Right ventricle myocardium superior (tissue), 1 donor: ENCODE results near the gene TAB2. TPM values are rescaled to one million over a fixed set of nuclear protein-coding genes. Genes with fewer than 3 reads are reported as not detected.
"Not testable (repeated sequence)": the region's sequence is repeated elsewhere in the genome, so short reads cannot be mapped to it uniquely, and the experiment has no call there.

Experiments used
- ATAC-seq: fragments of 200-7000 bp; cut with Tn5 transposase; one replicate; pipeline ENCODE4 v1.9.1; 2020; ENCODE audit warnings: mild to moderate bottlenecking; ENCODE audit not compliant: poor library complexity
- DNase-seq: peaks from one replicate; pipeline ENCODE4 v3.0.0-alpha.2; 2020
- intact Hi-C: fragments of 100-400 bp; cut with DNase I; formaldehyde crosslinking; loops from one replicate; pipeline ENCODE4 v1.11.2; 2022
- total RNA-seq: library from RNA; stranded (reverse); fragmentation: NEBNext Ultra II Directional; extraction: Animal tissue kit (Norgen Biotek cat#: 25700); gene quantifications from one replicate; pipeline ENCODE4 v1.2.1, GENCODE V29; 2021
- donor health status: DM: no; HTN: yes; CAD: no; lungs with severe emphysema.

The TAB2 gene
- total RNA-seq, 1 donor from 2014 or later: 58.0 TPM

GRCh38 chr6:149429427-149430360, 112.2 kb downstream of the TAB2 start:
- ATAC-seq (no peak), DNase-seq (no peak)
- intact Hi-C loops: loop anchor here (5.0 kb wide), 1 partner anchor 347 kb away; no protein-coding TSS in a partner anchor

- peak; percentile 98 for ATAC-seq
- intact Hi-C loops: loop anchor here (2.0 to 5.0 kb wide), 2 partner anchors 350 to 403 kb away; no protein-coding TSS in a partner anchor
These were observed 114.6 kb downstream of the TAB2 start for GRCh38 chr6:149431905-149432775.

GRCh38 chr6:149433405-149433804, 115.9 kb downstream of the TAB2 start:
- intact Hi-C loops: loop anchor here (2.0 to 5.0 kb wide), 2 partner anchors 351 to 405 kb away; no protein-coding TSS in a partner anchor
- DNase-seq (no peak), ATAC-seq (no peak)

More at GRCh38 chr6:149431905-149432775, 114.6 kb downstream of the TAB2 start:
- peak; percentile 95 for DNase-seq

GRCh38 chr6:149433881-149434280, 116.4 kb downstream of the TAB2 start:
- ATAC-seq: no peak
- intact Hi-C loops: loop anchor here (2.0 to 5.0 kb wide), 2 partner anchors 352 to 405 kb away; no protein-coding TSS in a partner anchor
- DNase-seq: no peak

GRCh38 chr6:149435919-149436586, 118.5 kb downstream of the TAB2 start:
- intact Hi-C loops: no loop called here
- ATAC-seq (no peak), DNase-seq (no peak)

- DNase-seq (no peak), ATAC-seq (no peak)
- intact Hi-C loops: no loop called here
These were observed 119.1 kb downstream of the TAB2 start for GRCh38 chr6:149436647-149437046.

- DNase-seq (no peak), ATAC-seq (no peak)
- intact Hi-C loops: no loop called here
These were observed 119.7 kb downstream of the TAB2 start for GRCh38 chr6:149437212-149437611.

GRCh38 chr6:149438855-149439254, 121.3 kb downstream of the TAB2 start:
- DNase-seq (no peak), ATAC-seq (no peak)
- intact Hi-C loops: no loop called here

GRCh38 chr6:149439626-149440025, 122.1 kb downstream of the TAB2 start:
- ATAC-seq (no peak), DNase-seq (no peak)
- intact Hi-C loops: no loop called here

GRCh38 chr6:149440735-149441671, 123.5 kb downstream of the TAB2 start:
- intact Hi-C loops: no loop called here
- ATAC-seq: no peak
- DNase-seq: no peak

GRCh38 chr6:149441740-149442139, 124.2 kb downstream of the TAB2 start:
- ATAC-seq (no peak), DNase-seq (no peak)
- intact Hi-C loops: no loop called here

GRCh38 chr6:149443411-149444181, 126.1 kb downstream of the TAB2 start:
- intact Hi-C loops: no loop called here
- no peak for ATAC-seq
- DNase-seq: no peak

- intact Hi-C loops, DNase-seq: not testable (repeated sequence)
- ATAC-seq: peak; percentile 11
These were observed 127.0 kb downstream of the TAB2 start for GRCh38 chr6:149444360-149445094.

GRCh38 chr6:149445095-149445466, 127.6 kb downstream of the TAB2 start:
- ATAC-seq (peak; percentile 36), DNase-seq (no peak)
- intact Hi-C loops: no loop called here

- intact Hi-C loops: no loop called here
- ATAC-seq (no peak), DNase-seq (no peak)
These were observed 128.1 kb downstream of the TAB2 start for GRCh38 chr6:149445573-149445972.

- ATAC-seq (no peak), DNase-seq (no peak)
- intact Hi-C loops: no loop called here
These were observed 129.4 kb downstream of the TAB2 start for GRCh38 chr6:149446791-149447376.
